HL-60 (cell line): ENCODE results near the gene CCDC61.

Experiments
- DNase-seq, 2 experiments: peaks; one replicate each; pipeline ENCODE4 v3.0.0-alpha.2; 2010 to 2020; ENCODE audit warnings: low read depth in 1 of 2, low spot score in 1 of 2
- H3K27ac ChIP-seq: fragments of 250-450 bp; sonication (Bioruptor Pico); replicated peaks from 2 replicates; pipeline ENCODE4 v1.5.1; 2020; ENCODE audit warnings: mild to moderate bottlenecking, moderate library complexity
- H3K27me3 ChIP-seq: fragments of 250-450 bp; sonication (Bioruptor Pico); 2 replicates; pipeline ENCODE4 v1.5.1; 2021; ENCODE audit warnings: mild to moderate bottlenecking, moderate library complexity; ENCODE audit not compliant: insufficient read depth, poor library complexity, severe bottlenecking
- H3K4me3 ChIP-seq: replicated peaks from 2 replicates; pipeline ENCODE4 v1.5.1; 2011; ENCODE audit warnings: mild to moderate bottlenecking, control low read depth, low read length; ENCODE audit not compliant: insufficient read depth
- GABPA ChIP-seq: IDR thresholded peaks from 2 replicates; pipeline ENCODE4 v1.6.1; 2012; ENCODE audit warnings: low read depth
- POLR2AphosphoS5 ChIP-seq: IDR thresholded peaks from 2 replicates; pipeline ENCODE4 v1.6.1; 2012; ENCODE audit warnings: low read depth
- SPI1 ChIP-seq: IDR thresholded peaks from 2 replicates; pipeline ENCODE4 v1.6.1; 2012; ENCODE audit warnings: low read depth, mild to moderate bottlenecking, borderline replicate concordance
- TF ChIP-seq, protein P1 (sequence below): IDR thresholded peaks from one replicate; pipeline ENCODE4 v1.5.1; 2011; ENCODE audit warnings: low read length, control low read depth, inconsistent platforms; ENCODE audit not compliant: insufficient read depth
- TF ChIP-seq, protein P2 (sequence below): IDR thresholded peaks from 2 replicates; pipeline ENCODE4 v1.6.1; 2012; ENCODE audit warnings: low read depth; ENCODE audit not compliant: insufficient replicate concordance

CCDC61 gene

GRCh38 chr19:46020819-46021125 lies 25.5 kb downstream of the CCDC61 start:
- no peak overlapping the region for H3K27ac ChIP-seq
- no peak for TF ChIP-seq GABPA
- no peak for TF ChIP-seq SPI1
- TF ChIP-seq, protein P1, sequence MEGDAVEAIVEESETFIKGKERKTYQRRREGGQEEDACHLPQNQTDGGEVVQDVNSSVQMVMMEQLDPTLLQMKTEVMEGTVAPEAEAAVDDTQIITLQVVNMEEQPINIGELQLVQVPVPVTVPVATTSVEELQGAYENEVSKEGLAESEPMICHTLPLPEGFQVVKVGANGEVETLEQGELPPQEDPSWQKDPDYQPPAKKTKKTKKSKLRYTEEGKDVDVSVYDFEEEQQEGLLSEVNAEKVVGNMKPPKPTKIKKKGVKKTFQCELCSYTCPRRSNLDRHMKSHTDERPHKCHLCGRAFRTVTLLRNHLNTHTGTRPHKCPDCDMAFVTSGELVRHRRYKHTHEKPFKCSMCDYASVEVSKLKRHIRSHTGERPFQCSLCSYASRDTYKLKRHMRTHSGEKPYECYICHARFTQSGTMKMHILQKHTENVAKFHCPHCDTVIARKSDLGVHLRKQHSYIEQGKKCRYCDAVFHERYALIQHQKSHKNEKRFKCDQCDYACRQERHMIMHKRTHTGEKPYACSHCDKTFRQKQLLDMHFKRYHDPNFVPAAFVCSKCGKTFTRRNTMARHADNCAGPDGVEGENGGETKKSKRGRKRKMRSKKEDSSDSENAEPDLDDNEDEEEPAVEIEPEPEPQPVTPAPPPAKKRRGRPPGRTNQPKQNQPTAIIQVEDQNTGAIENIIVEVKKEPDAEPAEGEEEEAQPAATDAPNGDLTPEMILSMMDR, result no peak
- TF ChIP-seq POLR2AphosphoS5, result no peak
- TF ChIP-seq, protein P2, sequence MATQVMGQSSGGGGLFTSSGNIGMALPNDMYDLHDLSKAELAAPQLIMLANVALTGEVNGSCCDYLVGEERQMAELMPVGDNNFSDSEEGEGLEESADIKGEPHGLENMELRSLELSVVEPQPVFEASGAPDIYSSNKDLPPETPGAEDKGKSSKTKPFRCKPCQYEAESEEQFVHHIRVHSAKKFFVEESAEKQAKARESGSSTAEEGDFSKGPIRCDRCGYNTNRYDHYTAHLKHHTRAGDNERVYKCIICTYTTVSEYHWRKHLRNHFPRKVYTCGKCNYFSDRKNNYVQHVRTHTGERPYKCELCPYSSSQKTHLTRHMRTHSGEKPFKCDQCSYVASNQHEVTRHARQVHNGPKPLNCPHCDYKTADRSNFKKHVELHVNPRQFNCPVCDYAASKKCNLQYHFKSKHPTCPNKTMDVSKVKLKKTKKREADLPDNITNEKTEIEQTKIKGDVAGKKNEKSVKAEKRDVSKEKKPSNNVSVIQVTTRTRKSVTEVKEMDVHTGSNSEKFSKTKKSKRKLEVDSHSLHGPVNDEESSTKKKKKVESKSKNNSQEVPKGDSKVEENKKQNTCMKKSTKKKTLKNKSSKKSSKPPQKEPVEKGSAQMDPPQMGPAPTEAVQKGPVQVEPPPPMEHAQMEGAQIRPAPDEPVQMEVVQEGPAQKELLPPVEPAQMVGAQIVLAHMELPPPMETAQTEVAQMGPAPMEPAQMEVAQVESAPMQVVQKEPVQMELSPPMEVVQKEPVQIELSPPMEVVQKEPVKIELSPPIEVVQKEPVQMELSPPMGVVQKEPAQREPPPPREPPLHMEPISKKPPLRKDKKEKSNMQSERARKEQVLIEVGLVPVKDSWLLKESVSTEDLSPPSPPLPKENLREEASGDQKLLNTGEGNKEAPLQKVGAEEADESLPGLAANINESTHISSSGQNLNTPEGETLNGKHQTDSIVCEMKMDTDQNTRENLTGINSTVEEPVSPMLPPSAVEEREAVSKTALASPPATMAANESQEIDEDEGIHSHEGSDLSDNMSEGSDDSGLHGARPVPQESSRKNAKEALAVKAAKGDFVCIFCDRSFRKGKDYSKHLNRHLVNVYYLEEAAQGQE, result no peak
- no peak overlapping the region for H3K4me3 ChIP-seq
- DNase-seq, result no peak
- no peaks in the 10 kb centered on the region for H3K27me3 ChIP-seq

DNA sequence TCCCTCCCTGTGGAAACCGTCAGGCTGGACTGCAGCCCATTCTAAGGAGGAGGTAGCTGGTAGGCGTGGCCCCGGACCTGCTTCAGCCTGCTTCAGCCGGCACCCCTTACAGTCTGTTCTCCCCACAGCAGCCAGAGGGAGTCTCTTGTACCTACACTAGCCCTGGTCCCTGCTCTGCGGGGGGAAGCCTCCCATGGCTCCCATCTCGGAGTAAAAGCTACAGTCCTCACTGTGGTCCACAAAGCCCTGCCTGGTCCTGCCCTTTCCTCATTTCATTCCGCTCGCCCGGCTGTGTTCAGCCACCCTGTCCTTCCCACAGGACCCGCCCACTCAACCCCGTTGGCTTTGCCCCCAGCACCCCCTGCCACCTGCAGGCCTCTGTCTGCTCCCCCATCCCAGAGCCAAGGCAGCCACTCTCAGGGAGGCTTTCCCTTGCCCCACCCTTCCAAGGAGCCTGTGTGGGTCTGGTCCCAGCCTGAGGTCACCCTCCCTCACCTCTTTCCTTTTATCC lies 26.3 kb downstream of the CCDC61 start:
- DNase-seq, result no peak
- Histone ChIP-seq H3K4me3 (peak overlapping the region; percentile 9), H3K27me3 (no peaks in the 10 kb centered on the region), H3K27ac (peak overlapping the region; percentile 83; the same call in 1 of the 2 replicates)
- TF ChIP-seq SPI1, result no peak
- no peak for TF ChIP-seq GABPA
- TF ChIP-seq, protein P2, result no peak
- TF ChIP-seq, protein P1, result no peak
- no peak for TF ChIP-seq POLR2AphosphoS5

DNA sequence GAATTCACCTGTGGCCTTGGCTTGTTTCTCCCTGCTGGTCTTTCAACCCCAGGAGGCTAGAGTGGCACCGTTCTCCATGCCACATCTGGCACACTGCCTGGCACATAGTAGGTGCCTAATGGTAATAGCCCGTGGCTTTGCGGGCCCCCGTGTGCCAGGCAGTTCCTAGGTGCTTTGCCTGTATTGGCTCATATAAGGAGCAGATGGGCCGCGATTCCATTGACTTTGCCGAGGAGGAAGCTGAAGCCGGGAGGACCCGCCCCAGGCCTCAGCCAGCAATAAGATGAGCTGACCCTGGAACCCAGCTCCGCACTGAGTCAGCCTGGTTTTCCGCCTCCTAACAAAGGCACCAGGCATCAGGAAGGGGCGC lies 26.8 kb downstream of the CCDC61 start:
- peak overlapping the region; percentile 13 for H3K4me3 ChIP-seq
- H3K27me3 ChIP-seq, result no peaks in the 10 kb centered on the region
- H3K27ac ChIP-seq, result peak overlapping the region; percentile 83
- DNase-seq, result no peak
- TF ChIP-seq POLR2AphosphoS5 (no peak), SPI1 (no peak), GABPA (no peak)
- TF ChIP-seq, protein P2, result no peak
- TF ChIP-seq, protein P1, result no peak
